Tibial artery (tissue), 4 donors: ENCODE results near the gene ASB5.

Experiments
- DNase-seq, 2 donors: peaks; one replicate each; pipeline ENCODE4 v3.0.0-alpha.2; 2019
- H3K27ac ChIP-seq, 2 donors: fragments of 200-600 bp; sonication (generic) in 1 of 2; 1 replicate in 1 of 2; 2 replicates in 1 of 2; pipeline ENCODE4 v1.5.1; 2018 to 2019; ENCODE audit warnings: mild to moderate bottlenecking in 1 of 2
- H3K27me3 ChIP-seq, 2 donors: fragments of 200-600 bp; sonication (generic) in 1 of 2; one replicate each; pipeline versions ENCODE4 v1.5.1 to v1.6.0; 2016 to 2019
- H3K36me3 ChIP-seq, 3 donors: fragments of 200-600 bp; sonication (generic) in 2 of 3; one replicate each; pipeline ENCODE4 v1.5.1; 2016 to 2019; ENCODE audit warnings: mild to moderate bottlenecking in 2 of 3
- H3K4me1 ChIP-seq, 4 donors: fragments of 200-600 bp; sonication (generic) in 2 of 4; 1 replicate in 3 of 4; 2 replicates in 1 of 4; pipeline ENCODE4 v1.5.1; 2016 to 2019
- H3K4me3 ChIP-seq, 2 donors: fragments of 200-600 bp; sonication (generic) in 1 of 2; 1 replicate in 1 of 2; 2 replicates in 1 of 2; pipeline ENCODE4 v1.5.1; 2018 to 2019; ENCODE audit warnings: mild to moderate bottlenecking in 2 of 2
- H3K9me3 ChIP-seq, 3 donors: fragments of 200-600 bp; sonication (generic) in 1 of 3; one replicate each; pipeline ENCODE4 v1.5.1; 2016 to 2019
- CTCF ChIP-seq, 2 experiments: fragments of 200-600 bp in 1 of 2; fragments of 450-650 bp in 1 of 2; IDR thresholded peaks; one replicate each; pipeline ENCODE4 v1.5.1; 2017 to 2019; ENCODE audit warnings: antibody characterized with exemption in 2 of 2, mild to moderate bottlenecking in 1 of 2, moderate library complexity in 1 of 2
- intact Hi-C: fragments of 100-400 bp; cut with DNase I; formaldehyde crosslinking; loops from one replicate; pipeline ENCODE4 v1.15.0; 2023; ENCODE audit warnings: low total_unique reads

The ASB5 gene

GRCh38 chr4:176238826-176239225, 30.2 kb downstream of the ASB5 start:
- no peak for TF ChIP-seq CTCF (IDR thresholded peaks at IDR 0.05)
- Histone ChIP-seq H3K36me3 (peaks cover 0 to 7% (median 0%) of the 10 kb centered on the region in 3 donors), H3K4me3 (no peak overlapping the region), H3K4me1 (peaks cover 0 to 24% (median 6%) of the 10 kb centered on the region in 4 donors), H3K27ac (peak overlapping the region; percentile 80 to 82), H3K9me3 (peaks cover 0 to 8% (median 0%) of the 10 kb centered on the region in 3 donors), H3K27me3 (no peaks in the 10 kb centered on the region)
- intact Hi-C loops, result no loop called here
- DNase-seq, result no peak

GRCh38 chr4:176238157-176238610, 30.8 kb downstream of the ASB5 start:
- no peak for DNase-seq
- no peak overlapping the region for H3K4me3 ChIP-seq
- peak overlapping the region; percentile 80 to 82 for H3K27ac ChIP-seq
- H3K4me1 ChIP-seq, result peaks cover 0 to 24% (median 6%) of the 10 kb centered on the region in 4 donors
- H3K9me3 ChIP-seq, result peaks cover 0 to 8% (median 0%) of the 10 kb centered on the region in 3 donors
- intact Hi-C loops, result no loop called here
- TF ChIP-seq CTCF (IDR thresholded peaks at IDR 0.05), result no peak
- H3K36me3 ChIP-seq, result peaks cover 0 to 7% (median 0%) of the 10 kb centered on the region in 3 donors
- no peaks in the 10 kb centered on the region for H3K27me3 ChIP-seq

DNA sequence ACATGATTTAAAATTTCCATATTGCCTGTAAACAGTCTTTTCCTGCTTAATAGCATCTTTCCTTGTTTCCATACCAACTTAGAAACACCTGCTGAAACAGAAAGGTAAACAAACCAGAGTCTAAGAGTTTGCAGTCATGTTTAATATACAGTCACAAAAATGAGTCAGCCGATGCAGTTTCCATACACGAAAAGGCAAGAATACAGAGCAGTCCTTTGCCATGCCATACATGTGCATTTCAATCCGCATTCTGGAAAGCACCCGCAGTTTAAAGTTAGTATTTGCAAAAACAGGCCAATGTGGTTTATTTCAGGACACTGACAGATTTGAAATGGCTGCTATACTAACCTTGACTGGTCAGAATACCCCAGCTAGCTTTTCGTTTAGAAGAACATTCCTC, 32.1 kb downstream of the ASB5 start:
- no peak for TF ChIP-seq CTCF (IDR thresholded peaks at IDR 0.05)
- H3K27me3 ChIP-seq, result no peaks in the 10 kb centered on the region
- DNase-seq, result no peak
- peak overlapping the region in 1 of 2 donors; percentile 77 for H3K27ac ChIP-seq
- H3K4me1 ChIP-seq, result peaks cover 0 to 24% (median 6%) of the 10 kb centered on the region in 4 donors
- H3K4me3 ChIP-seq, result no peak overlapping the region
- H3K9me3 ChIP-seq, result peaks cover 0 to 8% (median 0%) of the 10 kb centered on the region in 3 donors
- intact Hi-C loops, result no loop called here
- H3K36me3 ChIP-seq, result peaks cover 0 to 7% (median 0%) of the 10 kb centered on the region in 3 donors

DNA sequence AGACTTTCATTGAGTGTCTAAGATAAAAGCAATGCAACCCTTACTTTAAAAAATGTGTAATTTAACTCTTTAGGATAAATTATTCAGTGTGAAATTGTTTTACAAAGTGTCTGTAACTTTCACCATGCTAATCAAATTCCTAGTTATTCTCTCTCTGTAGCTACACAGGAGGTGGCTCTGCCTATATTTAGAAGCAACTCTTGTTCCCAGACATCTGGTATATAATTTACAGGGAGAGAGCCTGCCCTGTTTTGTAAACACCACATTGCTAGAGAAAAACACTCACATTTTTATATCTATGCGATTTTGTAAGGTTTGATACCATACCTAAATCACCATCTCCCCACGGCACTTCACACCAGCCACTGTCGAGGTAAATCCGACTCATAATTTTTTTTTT, 38.2 kb downstream of the ASB5 start:
- no peak for TF ChIP-seq CTCF (IDR thresholded peaks at IDR 0.05)
- Histone ChIP-seq H3K27ac (no peak overlapping the region), H3K36me3 (no peaks in the 10 kb centered on the region), H3K9me3 (no peaks in the 10 kb centered on the region), H3K4me3 (no peak overlapping the region), H3K4me1 (peaks cover 0 to 10% (median 3%) of the 10 kb centered on the region in 4 donors), H3K27me3 (no peaks in the 10 kb centered on the region)
- intact Hi-C loops, result no loop called here
- no peak for DNase-seq

- H3K4me1 ChIP-seq, result peaks cover 0 to 10% (median 3%) of the 10 kb centered on the region in 4 donors
- H3K27me3 ChIP-seq, result no peaks in the 10 kb centered on the region
- no peak for DNase-seq
- intact Hi-C loops, result no loop called here
- H3K27ac ChIP-seq, result peak overlapping the region in 1 of 2 donors; percentile 0
- TF ChIP-seq CTCF (IDR thresholded peaks at IDR 0.05), result no peak
- no peaks in the 10 kb centered on the region for H3K36me3 ChIP-seq
- H3K9me3 ChIP-seq, result no peaks in the 10 kb centered on the region
- H3K4me3 ChIP-seq, result no peak overlapping the region
Measured at GRCh38 chr4:176229645-176230044, 39.4 kb downstream of the ASB5 start.

- H3K9me3 ChIP-seq, result no peaks in the 10 kb centered on the region
- DNase-seq, result no peak
- no peaks in the 10 kb centered on the region for H3K36me3 ChIP-seq
Measured at GRCh38 chr4:176226736-176227135, 42.3 kb downstream of the ASB5 start.

More at GRCh38 chr4:176226736-176227135, 42.3 kb downstream of the ASB5 start:
- intact Hi-C loops, result no loop called here
- Histone ChIP-seq H3K4me1 (peaks cover 0 to 10% (median 3%) of the 10 kb centered on the region in 4 donors), H3K4me3 (no peak overlapping the region), H3K27me3 (no peaks in the 10 kb centered on the region), H3K27ac (no peak overlapping the region)
- no peak for TF ChIP-seq CTCF (IDR thresholded peaks at IDR 0.05)
